ENCODE results near the gene SDK2. TPM values are rescaled to one million over a fixed set of nuclear protein-coding genes. Genes with fewer than 3 reads are reported as not detected.

SDK2 gene
- total RNA-seq, 1 donor, result under 0.01 TPM

DNA sequence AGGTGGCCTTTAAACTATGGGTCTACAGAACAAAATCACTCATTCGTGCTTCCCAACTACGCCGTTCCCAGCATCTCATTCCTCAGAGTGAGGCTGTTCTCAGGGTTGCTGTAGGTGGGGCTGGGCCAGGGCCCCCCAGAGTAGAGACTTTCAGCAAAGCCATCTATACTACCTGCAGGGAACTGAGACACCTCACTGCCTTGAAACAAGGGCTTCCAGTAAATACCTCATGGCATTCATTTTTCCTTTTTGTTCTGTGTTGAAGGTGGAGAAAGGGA is 4.2 kb upstream of the SDK2 start:
- no peak for DNase-seq (ENCODE audit: insufficient read length, low spot score, missing footprints)
- Histone ChIP-seq H3K27me3 (ENCODE audit: insufficient read depth, low read length) (peaks cover 26% of the 10 kb centered on the region), H4K20me1 (ENCODE audit: insufficient read depth, low read length) (no peaks in the 10 kb centered on the region), H3K4me3 (ENCODE audit: insufficient read depth, low read length) (no peak overlapping the region), H3K27ac (ENCODE audit: low read depth, low read length) (no peak overlapping the region), H3K79me2 (ENCODE audit: insufficient read depth, low read length) (no peaks in the 10 kb centered on the region), H3K36me3 (ENCODE audit: insufficient read depth, low read length) (no peaks in the 10 kb centered on the region), H3K4me2 (ENCODE audit: insufficient read depth, low read length) (no peak overlapping the region), H2AFZ (ENCODE audit: low read length) (no peak overlapping the region), H3K9me3 (ENCODE audit: low read depth, low read length) (no peaks in the 10 kb centered on the region), H3K4me1 (ENCODE audit: insufficient read depth, low read length) (no peaks in the 10 kb centered on the region)
- TF ChIP-seq, protein P1, sequence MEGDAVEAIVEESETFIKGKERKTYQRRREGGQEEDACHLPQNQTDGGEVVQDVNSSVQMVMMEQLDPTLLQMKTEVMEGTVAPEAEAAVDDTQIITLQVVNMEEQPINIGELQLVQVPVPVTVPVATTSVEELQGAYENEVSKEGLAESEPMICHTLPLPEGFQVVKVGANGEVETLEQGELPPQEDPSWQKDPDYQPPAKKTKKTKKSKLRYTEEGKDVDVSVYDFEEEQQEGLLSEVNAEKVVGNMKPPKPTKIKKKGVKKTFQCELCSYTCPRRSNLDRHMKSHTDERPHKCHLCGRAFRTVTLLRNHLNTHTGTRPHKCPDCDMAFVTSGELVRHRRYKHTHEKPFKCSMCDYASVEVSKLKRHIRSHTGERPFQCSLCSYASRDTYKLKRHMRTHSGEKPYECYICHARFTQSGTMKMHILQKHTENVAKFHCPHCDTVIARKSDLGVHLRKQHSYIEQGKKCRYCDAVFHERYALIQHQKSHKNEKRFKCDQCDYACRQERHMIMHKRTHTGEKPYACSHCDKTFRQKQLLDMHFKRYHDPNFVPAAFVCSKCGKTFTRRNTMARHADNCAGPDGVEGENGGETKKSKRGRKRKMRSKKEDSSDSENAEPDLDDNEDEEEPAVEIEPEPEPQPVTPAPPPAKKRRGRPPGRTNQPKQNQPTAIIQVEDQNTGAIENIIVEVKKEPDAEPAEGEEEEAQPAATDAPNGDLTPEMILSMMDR (IDR thresholded peaks at IDR 0.05; ENCODE audit: extremely low read depth, low read depth, low read length), result no peak

DNA sequence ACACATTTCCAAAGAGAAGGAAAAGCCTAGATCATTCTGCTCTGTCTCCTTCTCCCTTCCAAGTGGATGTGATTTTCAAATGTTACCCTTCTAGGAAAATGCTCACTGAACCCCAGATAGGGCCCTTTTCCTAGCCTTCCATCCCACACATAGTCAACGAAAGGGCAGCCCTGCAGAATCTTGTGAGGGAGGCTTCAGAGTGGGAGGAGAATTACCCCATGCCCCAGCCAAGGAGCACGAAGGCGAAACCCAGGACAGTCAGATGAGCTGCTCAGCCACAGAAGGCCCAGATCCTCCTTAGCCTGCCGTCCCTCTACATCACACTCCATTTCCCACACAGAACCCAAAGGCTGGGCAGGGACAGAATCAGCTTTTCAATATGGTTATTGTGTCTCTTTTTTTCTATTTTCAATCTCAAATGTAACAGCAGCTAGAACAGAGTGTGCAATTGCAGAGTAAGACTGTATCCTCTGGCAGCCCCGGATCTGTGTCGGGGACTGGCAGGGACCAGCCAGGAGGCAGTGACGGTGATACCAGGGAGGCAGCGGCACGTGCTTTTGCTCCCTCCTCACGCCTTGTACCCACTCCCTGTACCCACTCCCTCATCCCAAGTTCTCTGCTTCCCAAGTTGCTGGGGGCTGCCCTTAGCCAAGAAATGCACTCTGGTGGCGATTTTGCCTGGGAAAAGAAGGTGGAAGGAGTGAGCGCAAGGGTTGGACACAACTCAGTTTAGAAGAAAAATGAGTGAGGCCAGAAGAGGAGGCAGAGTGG is 3.7 kb upstream of the SDK2 start:
- Histone ChIP-seq H4K20me1 (ENCODE audit: insufficient read depth, low read length) (no peaks in the 10 kb centered on the region), H3K27ac (ENCODE audit: low read depth, low read length) (no peak overlapping the region), H3K4me2 (ENCODE audit: insufficient read depth, low read length) (no peak overlapping the region), H3K4me3 (ENCODE audit: insufficient read depth, low read length) (no peak overlapping the region), H3K9me3 (ENCODE audit: low read depth, low read length) (no peaks in the 10 kb centered on the region), H3K27me3 (ENCODE audit: insufficient read depth, low read length) (peaks cover 31% of the 10 kb centered on the region), H2AFZ (ENCODE audit: low read length) (no peak overlapping the region), H3K4me1 (ENCODE audit: insufficient read depth, low read length) (no peaks in the 10 kb centered on the region), H3K79me2 (ENCODE audit: insufficient read depth, low read length) (no peaks in the 10 kb centered on the region), H3K36me3 (ENCODE audit: insufficient read depth, low read length) (no peaks in the 10 kb centered on the region)
- TF ChIP-seq, protein P1 (IDR thresholded peaks at IDR 0.05; ENCODE audit: extremely low read depth, low read depth, low read length), result no peak
- DNase-seq (ENCODE audit: insufficient read length, low spot score, missing footprints), result peak; percentile 65

DNA sequence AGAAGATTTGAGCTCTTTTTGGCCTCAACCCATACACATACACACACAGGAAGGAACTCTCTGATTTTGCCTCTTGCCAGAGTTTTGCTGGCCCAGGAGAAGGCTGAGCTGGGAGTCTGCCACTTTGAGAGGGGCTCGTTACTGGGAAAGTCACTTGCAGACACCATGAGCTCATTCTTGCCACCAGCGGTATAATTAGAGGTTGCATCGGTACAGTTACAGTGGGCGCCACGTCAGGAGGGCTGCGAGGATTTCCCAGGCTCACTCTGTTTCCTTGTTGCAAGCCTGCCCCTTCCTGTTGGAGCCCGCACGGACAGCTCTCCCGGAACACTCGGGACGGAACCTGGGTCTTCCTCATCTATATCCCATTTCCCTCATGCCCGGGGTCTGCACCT is 3.1 kb upstream of the SDK2 start:
- Histone ChIP-seq H3K27ac (ENCODE audit: low read depth, low read length) (no peak overlapping the region), H3K27me3 (ENCODE audit: insufficient read depth, low read length) (peaks cover 37% of the 10 kb centered on the region), H3K9me3 (ENCODE audit: low read depth, low read length) (no peaks in the 10 kb centered on the region), H4K20me1 (ENCODE audit: insufficient read depth, low read length) (no peaks in the 10 kb centered on the region), H3K4me2 (ENCODE audit: insufficient read depth, low read length) (no peak overlapping the region), H3K4me3 (ENCODE audit: insufficient read depth, low read length) (no peak overlapping the region), H3K4me1 (ENCODE audit: insufficient read depth, low read length) (no peaks in the 10 kb centered on the region), H2AFZ (ENCODE audit: low read length) (no peak overlapping the region), H3K79me2 (ENCODE audit: insufficient read depth, low read length) (no peaks in the 10 kb centered on the region), H3K36me3 (ENCODE audit: insufficient read depth, low read length) (no peaks in the 10 kb centered on the region)
- no peak for DNase-seq (ENCODE audit: insufficient read length, low spot score, missing footprints)
- TF ChIP-seq, protein P1 (IDR thresholded peaks at IDR 0.05; ENCODE audit: extremely low read depth, low read depth, low read length), result no peak

DNA sequence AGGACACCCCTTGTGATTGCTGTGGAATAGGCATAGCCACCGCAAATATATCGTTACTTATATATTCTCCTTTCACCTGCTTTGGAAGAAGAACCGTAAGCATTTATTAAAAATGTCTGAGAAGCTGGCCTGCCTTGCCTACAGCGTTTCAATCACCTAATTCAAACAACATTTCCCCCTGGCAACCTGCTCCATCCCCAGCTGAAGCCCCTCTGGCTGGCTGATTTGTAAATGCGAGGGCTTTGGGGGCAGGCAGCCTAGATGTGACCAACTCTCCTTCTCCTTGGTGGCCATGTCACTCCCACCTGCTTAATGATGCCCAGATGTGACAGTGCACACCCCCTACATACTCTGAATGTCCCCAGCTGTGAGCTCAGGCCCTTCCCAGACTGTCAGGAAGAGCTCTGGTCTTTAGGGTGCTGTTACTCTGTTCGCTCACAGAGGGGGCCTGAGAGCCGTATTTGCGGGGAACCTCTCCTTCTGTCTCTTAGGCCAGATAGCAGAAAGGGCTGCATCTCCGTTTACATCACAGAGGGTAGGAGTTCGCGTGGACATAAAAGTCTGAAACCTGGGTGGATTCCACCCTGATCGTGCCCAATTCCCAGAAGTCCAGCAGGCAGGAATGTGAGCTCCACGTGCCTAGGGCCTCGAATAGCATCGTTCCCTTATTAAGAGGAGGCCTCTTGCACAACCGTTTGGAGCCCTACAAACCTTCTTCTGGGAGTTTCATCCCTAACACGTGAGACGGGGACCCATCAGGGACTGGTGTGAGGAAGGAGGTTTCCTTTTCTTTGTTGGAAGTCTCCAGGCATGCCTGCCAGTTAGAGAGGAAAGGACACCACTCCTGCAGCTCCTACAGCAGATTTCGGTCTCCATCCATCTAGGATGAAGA is 2.4 kb upstream of the SDK2 start:
- Histone ChIP-seq H2AFZ (ENCODE audit: low read length) (no peak overlapping the region), H4K20me1 (ENCODE audit: insufficient read depth, low read length) (no peaks in the 10 kb centered on the region), H3K79me2 (ENCODE audit: insufficient read depth, low read length) (no peaks in the 10 kb centered on the region), H3K4me2 (ENCODE audit: insufficient read depth, low read length) (no peak overlapping the region), H3K36me3 (ENCODE audit: insufficient read depth, low read length) (no peaks in the 10 kb centered on the region), H3K4me3 (ENCODE audit: insufficient read depth, low read length) (no peak overlapping the region), H3K4me1 (ENCODE audit: insufficient read depth, low read length) (no peaks in the 10 kb centered on the region), H3K9me3 (ENCODE audit: low read depth, low read length) (no peaks in the 10 kb centered on the region), H3K27me3 (ENCODE audit: insufficient read depth, low read length) (peaks cover 44% of the 10 kb centered on the region), H3K27ac (ENCODE audit: low read depth, low read length) (no peak overlapping the region)
- no peak for DNase-seq (ENCODE audit: insufficient read length, low spot score, missing footprints)
- TF ChIP-seq, protein P1 (IDR thresholded peaks at IDR 0.05; ENCODE audit: extremely low read depth, low read depth, low read length), result no peak
